ENCODE measurements around the gene EIF3K. TPM values are rescaled to one million over a fixed set of nuclear protein-coding genes. Genes with fewer than 3 reads are reported as not detected.

Gene EIF3K
- total RNA-seq, 4 donors from 2014 or later, result 211 to 441 (median 246) TPM

- no peaks in the 10 kb centered on the region for H3K9me3 ChIP-seq
- no peaks in the 10 kb centered on the region for H3K27me3 ChIP-seq
- no peak overlapping the region for H3K27ac ChIP-seq
- TF ChIP-seq CTCF (IDR thresholded peaks at IDR 0.05) (no peak), POLR2A (IDR thresholded peaks at IDR 0.05) (no peak)
- H3K4me1 ChIP-seq, result no peaks in the 10 kb centered on the region
- intact Hi-C loops (cut with DNase I; ENCODE audit: low total_unique reads), result no loop called here
- no peaks in the 10 kb centered on the region for H3K36me3 ChIP-seq
- no peak for DNase-seq
- no peak overlapping the region for H3K4me3 ChIP-seq
Measured at GRCh38 chr19:38580080-38580479, 38.9 kb upstream of the EIF3K start.

- no peak overlapping the region for H3K27ac ChIP-seq
- H3K36me3 ChIP-seq, result no peaks in the 10 kb centered on the region
- TF ChIP-seq POLR2A (IDR thresholded peaks at IDR 0.05) (no peak), CTCF (IDR thresholded peaks at IDR 0.05) (no peak)
- intact Hi-C loops (cut with DNase I; ENCODE audit: low total_unique reads), result no loop called here
- no peaks in the 10 kb centered on the region for H3K9me3 ChIP-seq
- no peak for DNase-seq
- no peaks in the 10 kb centered on the region for H3K27me3 ChIP-seq
- no peaks in the 10 kb centered on the region for H3K4me1 ChIP-seq
- no peak overlapping the region for H3K4me3 ChIP-seq
Measured at GRCh38 chr19:38583219-38583984, 35.6 kb upstream of the EIF3K start.

GRCh38 chr19:38583985-38584305 is 35.0 kb upstream of the EIF3K start:
- Histone ChIP-seq H3K27ac (no peak overlapping the region), H3K9me3 (no peaks in the 10 kb centered on the region), H3K27me3 (no peaks in the 10 kb centered on the region), H3K4me3 (no peak overlapping the region), H3K4me1 (no peaks in the 10 kb centered on the region), H3K36me3 (no peaks in the 10 kb centered on the region)
- intact Hi-C loops (cut with DNase I; ENCODE audit: low total_unique reads), result no loop called here
- DNase-seq, result no peak
- TF ChIP-seq POLR2A (IDR thresholded peaks at IDR 0.05), result no peak
- no peak for TF ChIP-seq CTCF (IDR thresholded peaks at IDR 0.05)

- TF ChIP-seq POLR2A (IDR thresholded peaks at IDR 0.05), result no peak
- no peak for TF ChIP-seq CTCF (IDR thresholded peaks at IDR 0.05)
- no peak overlapping the region for H3K4me3 ChIP-seq
- H3K4me1 ChIP-seq, result no peaks in the 10 kb centered on the region
- no peaks in the 10 kb centered on the region for H3K36me3 ChIP-seq
- no peaks in the 10 kb centered on the region for H3K9me3 ChIP-seq
- H3K27me3 ChIP-seq, result no peaks in the 10 kb centered on the region
- DNase-seq, result no peak
- no peak overlapping the region for H3K27ac ChIP-seq
- intact Hi-C loops (cut with DNase I; ENCODE audit: low total_unique reads), result no loop called here
Measured at GRCh38 chr19:38587562-38587961, 31.4 kb upstream of the EIF3K start.

GRCh38 chr19:38588041-38588440 is 30.9 kb upstream of the EIF3K start:
- H3K9me3 ChIP-seq, result no peaks in the 10 kb centered on the region
- no peak for TF ChIP-seq CTCF (IDR thresholded peaks at IDR 0.05)
- TF ChIP-seq POLR2A (IDR thresholded peaks at IDR 0.05), result no peak
- no peak overlapping the region for H3K27ac ChIP-seq
- intact Hi-C loops (cut with DNase I; ENCODE audit: low total_unique reads), result no loop called here
- no peak for DNase-seq
- H3K27me3 ChIP-seq, result no peaks in the 10 kb centered on the region
- H3K4me1 ChIP-seq, result no peaks in the 10 kb centered on the region
- no peak overlapping the region for H3K4me3 ChIP-seq
- H3K36me3 ChIP-seq, result no peaks in the 10 kb centered on the region
